HEK293 (cell line): ENCODE measurements around the gene MAP1S.

Experiments used
- BCL11B ChIP-seq: fragments of 450-650 bp; formaldehyde crosslinking; IDR thresholded peaks from 2 replicates; pipeline ENCODE4 v1.5.1; 2016; ENCODE audit warnings: low read depth, missing biosample characterization, missing genetic modification characterization
- SP3 ChIP-seq: fragments of 450-650 bp; formaldehyde crosslinking; IDR thresholded peaks from 2 replicates; pipeline ENCODE4 v1.5.1; 2016; ENCODE audit warnings: missing biosample characterization, missing genetic modification characterization
- ZNF175 ChIP-seq: fragments of 450-650 bp; formaldehyde crosslinking; IDR thresholded peaks from 2 replicates; pipeline ENCODE4 v1.5.1; 2016; ENCODE audit warnings: missing biosample characterization, missing genetic modification characterization
- ZNF302 ChIP-seq: fragments of 450-650 bp; formaldehyde crosslinking; IDR thresholded peaks from 2 replicates; pipeline ENCODE4 v1.5.1; 2016; ENCODE audit warnings: missing biosample characterization, missing genetic modification characterization, low read depth
- ZNF48 ChIP-seq: fragments of 450-650 bp; formaldehyde crosslinking; IDR thresholded peaks from 2 replicates; pipeline ENCODE4 v1.5.1; 2016; ENCODE audit warnings: missing biosample characterization, missing genetic modification characterization
- ZNF600 ChIP-seq: fragments of 450-650 bp; formaldehyde crosslinking; IDR thresholded peaks from 2 replicates; pipeline ENCODE4 v1.5.1; 2016; ENCODE audit warnings: missing biosample characterization, missing genetic modification characterization
- ZNF660 ChIP-seq: fragments of 450-650 bp; IDR thresholded peaks from 2 replicates; pipeline ENCODE4 v1.5.1; 2018; ENCODE audit warnings: missing biosample characterization, mild to moderate bottlenecking, missing genetic modification characterization
- TF ChIP-seq, protein P1 (sequence below): fragments of 450-650 bp; formaldehyde crosslinking; IDR thresholded peaks from 2 replicates; pipeline ENCODE4 v1.5.1; 2017; ENCODE audit warnings: missing biosample characterization, missing genetic modification characterization
- TF ChIP-seq, protein P2 (sequence below): fragments of 450-650 bp; formaldehyde crosslinking; IDR thresholded peaks from 2 replicates; pipeline ENCODE4 v1.5.1; 2016; ENCODE audit warnings: missing biosample characterization, missing genetic modification characterization
- TF ChIP-seq, protein P3 (sequence below): fragments of 450-650 bp; formaldehyde crosslinking; IDR thresholded peaks from 2 replicates; pipeline ENCODE4 v1.5.1; 2016; ENCODE audit warnings: missing biosample characterization, missing genetic modification characterization, low read depth
- TF ChIP-seq, protein P4 (sequence below): fragments of 450-650 bp; formaldehyde crosslinking; IDR thresholded peaks from 2 replicates; pipeline ENCODE4 v1.5.1; 2016; ENCODE audit warnings: missing biosample characterization, missing genetic modification characterization
- TF ChIP-seq, protein P5 (sequence below): fragments of 450-650 bp; formaldehyde crosslinking; IDR thresholded peaks from 2 replicates; pipeline ENCODE4 v1.5.1; 2016; ENCODE audit warnings: missing biosample characterization, missing genetic modification characterization

DNA sequence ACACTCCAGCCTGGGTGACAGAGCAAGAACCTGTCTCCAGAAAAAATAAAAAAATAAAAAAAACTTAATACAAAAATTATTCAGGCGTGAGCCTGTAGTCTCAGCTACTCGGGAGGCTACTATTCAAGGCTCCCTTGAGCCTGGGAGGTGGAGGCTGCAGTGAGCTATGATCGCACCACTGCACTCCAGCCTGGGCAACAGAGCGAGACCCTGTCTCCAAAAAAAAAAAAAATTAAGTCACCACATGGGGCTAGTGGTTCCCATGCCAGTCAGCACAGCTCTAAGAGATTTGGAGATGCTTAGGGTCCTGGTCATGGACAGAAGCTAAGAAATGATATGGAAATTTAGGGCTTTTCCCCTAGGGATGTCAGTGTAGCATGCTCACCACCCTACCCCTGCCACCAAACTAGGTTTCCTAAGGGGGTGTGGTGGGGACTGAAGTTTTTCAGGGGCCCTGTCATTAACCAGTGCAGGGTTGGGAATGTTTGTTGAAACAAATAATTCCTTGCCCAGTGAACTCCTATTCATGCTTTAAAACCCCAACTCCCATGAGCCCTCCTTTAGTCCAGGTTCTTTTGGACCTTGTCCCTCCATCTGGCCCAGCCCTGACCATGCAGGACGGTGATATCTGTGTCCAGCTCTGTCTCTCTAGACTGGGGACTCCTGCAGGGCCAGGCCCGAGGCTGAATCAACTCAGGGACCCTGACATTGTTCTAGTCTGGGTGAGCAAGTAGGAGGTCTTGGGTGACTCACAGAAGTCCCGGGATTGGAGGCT, 33.8 kb downstream of the MAP1S start:
- TF ChIP-seq ZNF302 (tag by site-specific recombination) = no peak
- TF ChIP-seq, protein P1, sequence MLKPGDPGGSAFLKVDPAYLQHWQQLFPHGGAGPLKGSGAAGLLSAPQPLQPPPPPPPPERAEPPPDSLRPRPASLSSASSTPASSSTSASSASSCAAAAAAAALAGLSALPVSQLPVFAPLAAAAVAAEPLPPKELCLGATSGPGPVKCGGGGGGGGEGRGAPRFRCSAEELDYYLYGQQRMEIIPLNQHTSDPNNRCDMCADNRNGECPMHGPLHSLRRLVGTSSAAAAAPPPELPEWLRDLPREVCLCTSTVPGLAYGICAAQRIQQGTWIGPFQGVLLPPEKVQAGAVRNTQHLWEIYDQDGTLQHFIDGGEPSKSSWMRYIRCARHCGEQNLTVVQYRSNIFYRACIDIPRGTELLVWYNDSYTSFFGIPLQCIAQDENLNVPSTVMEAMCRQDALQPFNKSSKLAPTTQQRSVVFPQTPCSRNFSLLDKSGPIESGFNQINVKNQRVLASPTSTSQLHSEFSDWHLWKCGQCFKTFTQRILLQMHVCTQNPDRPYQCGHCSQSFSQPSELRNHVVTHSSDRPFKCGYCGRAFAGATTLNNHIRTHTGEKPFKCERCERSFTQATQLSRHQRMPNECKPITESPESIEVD (tag by site-specific recombination) = no peak
- TF ChIP-seq, protein P2, sequence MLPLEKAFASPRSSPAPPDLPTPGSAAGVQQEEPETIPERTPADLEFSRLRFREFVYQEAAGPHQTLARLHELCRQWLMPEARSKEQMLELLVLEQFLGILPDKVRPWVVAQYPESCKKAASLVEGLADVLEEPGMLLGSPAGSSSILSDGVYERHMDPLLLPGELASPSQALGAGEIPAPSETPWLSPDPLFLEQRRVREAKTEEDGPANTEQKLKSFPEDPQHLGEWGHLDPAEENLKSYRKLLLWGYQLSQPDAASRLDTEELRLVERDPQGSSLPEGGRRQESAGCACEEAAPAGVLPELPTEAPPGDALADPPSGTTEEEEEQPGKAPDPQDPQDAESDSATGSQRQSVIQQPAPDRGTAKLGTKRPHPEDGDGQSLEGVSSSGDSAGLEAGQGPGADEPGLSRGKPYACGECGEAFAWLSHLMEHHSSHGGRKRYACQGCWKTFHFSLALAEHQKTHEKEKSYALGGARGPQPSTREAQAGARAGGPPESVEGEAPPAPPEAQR = no peak
- TF ChIP-seq ZNF175 (tag by site-specific recombination) = no peak
- no peak for TF ChIP-seq SP3
- TF ChIP-seq BCL11B (tag by site-specific recombination) = no peak
- TF ChIP-seq, protein P3, sequence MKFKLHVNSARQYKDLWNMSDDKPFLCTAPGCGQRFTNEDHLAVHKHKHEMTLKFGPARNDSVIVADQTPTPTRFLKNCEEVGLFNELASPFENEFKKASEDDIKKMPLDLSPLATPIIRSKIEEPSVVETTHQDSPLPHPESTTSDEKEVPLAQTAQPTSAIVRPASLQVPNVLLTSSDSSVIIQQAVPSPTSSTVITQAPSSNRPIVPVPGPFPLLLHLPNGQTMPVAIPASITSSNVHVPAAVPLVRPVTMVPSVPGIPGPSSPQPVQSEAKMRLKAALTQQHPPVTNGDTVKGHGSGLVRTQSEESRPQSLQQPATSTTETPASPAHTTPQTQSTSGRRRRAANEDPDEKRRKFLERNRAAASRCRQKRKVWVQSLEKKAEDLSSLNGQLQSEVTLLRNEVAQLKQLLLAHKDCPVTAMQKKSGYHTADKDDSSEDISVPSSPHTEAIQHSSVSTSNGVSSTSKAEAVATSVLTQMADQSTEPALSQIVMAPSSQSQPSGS (tag by site-specific recombination) = no peak
- TF ChIP-seq ZNF600 (tag by site-specific recombination) = no peak
- TF ChIP-seq, protein P4, sequence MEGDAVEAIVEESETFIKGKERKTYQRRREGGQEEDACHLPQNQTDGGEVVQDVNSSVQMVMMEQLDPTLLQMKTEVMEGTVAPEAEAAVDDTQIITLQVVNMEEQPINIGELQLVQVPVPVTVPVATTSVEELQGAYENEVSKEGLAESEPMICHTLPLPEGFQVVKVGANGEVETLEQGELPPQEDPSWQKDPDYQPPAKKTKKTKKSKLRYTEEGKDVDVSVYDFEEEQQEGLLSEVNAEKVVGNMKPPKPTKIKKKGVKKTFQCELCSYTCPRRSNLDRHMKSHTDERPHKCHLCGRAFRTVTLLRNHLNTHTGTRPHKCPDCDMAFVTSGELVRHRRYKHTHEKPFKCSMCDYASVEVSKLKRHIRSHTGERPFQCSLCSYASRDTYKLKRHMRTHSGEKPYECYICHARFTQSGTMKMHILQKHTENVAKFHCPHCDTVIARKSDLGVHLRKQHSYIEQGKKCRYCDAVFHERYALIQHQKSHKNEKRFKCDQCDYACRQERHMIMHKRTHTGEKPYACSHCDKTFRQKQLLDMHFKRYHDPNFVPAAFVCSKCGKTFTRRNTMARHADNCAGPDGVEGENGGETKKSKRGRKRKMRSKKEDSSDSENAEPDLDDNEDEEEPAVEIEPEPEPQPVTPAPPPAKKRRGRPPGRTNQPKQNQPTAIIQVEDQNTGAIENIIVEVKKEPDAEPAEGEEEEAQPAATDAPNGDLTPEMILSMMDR (tag by site-specific recombination) = no peak
- no peak for TF ChIP-seq ZNF660 (tag by site-specific recombination)
- TF ChIP-seq, protein P5, sequence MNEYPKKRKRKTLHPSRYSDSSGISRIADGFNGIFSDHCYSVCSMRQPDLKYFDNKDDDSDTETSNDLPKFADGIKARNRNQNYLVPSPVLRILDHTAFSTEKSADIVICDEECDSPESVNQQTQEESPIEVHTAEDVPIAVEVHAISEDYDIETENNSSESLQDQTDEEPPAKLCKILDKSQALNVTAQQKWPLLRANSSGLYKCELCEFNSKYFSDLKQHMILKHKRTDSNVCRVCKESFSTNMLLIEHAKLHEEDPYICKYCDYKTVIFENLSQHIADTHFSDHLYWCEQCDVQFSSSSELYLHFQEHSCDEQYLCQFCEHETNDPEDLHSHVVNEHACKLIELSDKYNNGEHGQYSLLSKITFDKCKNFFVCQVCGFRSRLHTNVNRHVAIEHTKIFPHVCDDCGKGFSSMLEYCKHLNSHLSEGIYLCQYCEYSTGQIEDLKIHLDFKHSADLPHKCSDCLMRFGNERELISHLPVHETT (tag by site-specific recombination) = no peak
- no peak for TF ChIP-seq ZNF48
